DOHH2 (cell line): ENCODE data around the gene TMEM219.

Experiments
- H3F3A ChIP-seq: fragments of 200-600 bp; sonication (generic), shearing (Covaris generic); 2 replicates; pipeline ENCODE4 v1.6.0; 2016; ENCODE audit warnings: antibody characterized with exemption, mild to moderate bottlenecking; ENCODE audit not compliant: control insufficient read depth, insufficient read depth
- H3K27ac ChIP-seq: fragments of 200-600 bp; sonication (generic); 2 replicates; pipeline ENCODE4 v1.5.1; 2014; ENCODE audit warnings: low read depth, mild to moderate bottlenecking, low read length, moderate library complexity
- H3K27me3 ChIP-seq: fragments of 200-600 bp; sonication (generic); 2 replicates; pipeline ENCODE4 v1.6.1; 2014; ENCODE audit warnings: mild to moderate bottlenecking, low read length, mixed read lengths; ENCODE audit not compliant: control insufficient read depth
- H3K36me3 ChIP-seq: fragments of 200-600 bp; sonication (generic); 2 replicates; pipeline ENCODE4 v1.6.1; 2014; ENCODE audit warnings: mild to moderate bottlenecking, low read length, moderate library complexity, mixed read lengths; ENCODE audit not compliant: control insufficient read depth
- H3K4me1 ChIP-seq: fragments of 200-600 bp; sonication (generic); 2 replicates; pipeline ENCODE4 v1.6.1; 2014; ENCODE audit warnings: mild to moderate bottlenecking, low read length, mixed read lengths; ENCODE audit not compliant: control insufficient read depth
- H3K4me2 ChIP-seq: fragments of 200-600 bp; sonication (generic); 2 replicates; pipeline ENCODE4 v1.6.0; 2014; ENCODE audit warnings: mild to moderate bottlenecking, low read length, moderate library complexity
- H3K4me3 ChIP-seq: fragments of 200-600 bp; sonication (generic); 2 replicates; pipeline ENCODE4 v1.5.1; 2014; ENCODE audit warnings: mild to moderate bottlenecking, low read length, mixed read lengths
- H3K79me2 ChIP-seq: fragments of 200-600 bp; sonication (generic); 2 replicates; pipeline ENCODE4 v1.6.1; 2014; ENCODE audit warnings: mild to moderate bottlenecking, low read length, mixed read lengths; ENCODE audit not compliant: control insufficient read depth
- H3K9me2 ChIP-seq: fragments of 200-600 bp; sonication (generic); replicated peaks from 2 replicates; pipeline ENCODE4 v1.6.1; 2014; ENCODE audit warnings: mild to moderate bottlenecking, low read length, mixed read lengths; ENCODE audit not compliant: control insufficient read depth
- H3K9me3 ChIP-seq: fragments of 200-600 bp; sonication (generic); 2 replicates; pipeline ENCODE4 v1.6.1; 2014; ENCODE audit warnings: antibody characterized with exemption, low read length, mixed read lengths; ENCODE audit not compliant: control insufficient read depth, insufficient read depth
- H4K20me1 ChIP-seq: fragments of 200-600 bp; sonication (generic); 2 replicates; pipeline ENCODE4 v1.6.0; 2014; ENCODE audit warnings: low read depth, mild to moderate bottlenecking, antibody characterized with exemption, low read length, moderate library complexity; ENCODE audit not compliant: control insufficient read depth, insufficient read depth
- CTCF ChIP-seq: fragments of 200-600 bp; sonication (generic); IDR thresholded peaks from one replicate; pipeline ENCODE4 v1.5.1; 2014; ENCODE audit warnings: antibody characterized with exemption, mild to moderate bottlenecking, low read depth, low read length; ENCODE audit not compliant: poor library complexity, severe bottlenecking
- EZH2phosphoT487 ChIP-seq: fragments of 200-600 bp; sonication (generic); IDR thresholded peaks from 2 replicates; pipeline ENCODE4 v1.6.1; 2017; ENCODE audit warnings: borderline replicate concordance, mild to moderate bottlenecking, antibody characterized with exemption, low read length, moderate library complexity, mixed read lengths

The TMEM219 gene

GRCh38 chr16:29975134-29975538 lies 13.3 kb downstream of the TMEM219 start:
- H3K4me2 ChIP-seq, result peak overlapping the region; percentile 97
- peaks cover 30% of the 10 kb centered on the region for H3K4me1 ChIP-seq
- peaks cover 45% of the 10 kb centered on the region for H3K79me2 ChIP-seq
- H3K36me3 ChIP-seq, result peaks cover 65% of the 10 kb centered on the region
- 0 out of 2 replicates have a peak, but pooled peaks cover 6% of the 10 kb centered on the region for H3F3A ChIP-seq
- no peaks in the 10 kb centered on the region for H3K9me2 ChIP-seq
- peaks cover 10% of the 10 kb centered on the region for H4K20me1 ChIP-seq
- peak overlapping the region; percentile 99 for H3K4me3 ChIP-seq
- H3K9me3 ChIP-seq, result peaks cover 7% of the 10 kb centered on the region; the same call in 1 of the 2 replicates
- H3K27ac ChIP-seq, result no peak overlapping the region
- TF ChIP-seq EZH2phosphoT487, result no peak
- TF ChIP-seq CTCF, result no peak
- H3K27me3 ChIP-seq, result no peaks in the 10 kb centered on the region

- peak overlapping the region; percentile 97 for H3K4me2 ChIP-seq
- 0 out of 2 replicates have a peak, but pooled peaks cover 6% of the 10 kb centered on the region for H3F3A ChIP-seq
- H3K4me3 ChIP-seq, result peak overlapping the region; percentile 99
- H3K9me3 ChIP-seq, result peaks cover 7% of the 10 kb centered on the region; the same call in 1 of the 2 replicates
- H3K79me2 ChIP-seq, result peaks cover 45% of the 10 kb centered on the region
- no peaks in the 10 kb centered on the region for H3K9me2 ChIP-seq
- no peak overlapping the region for H3K27ac ChIP-seq
- peaks cover 73% of the 10 kb centered on the region for H3K36me3 ChIP-seq
- TF ChIP-seq CTCF, result peak; percentile 8
- TF ChIP-seq EZH2phosphoT487, result no peak
- H3K4me1 ChIP-seq, result peaks cover 30% of the 10 kb centered on the region
- H3K27me3 ChIP-seq, result no peaks in the 10 kb centered on the region
- peaks cover 10% of the 10 kb centered on the region for H4K20me1 ChIP-seq
Measured at GRCh38 chr16:29975811-29976511, 14.1 kb downstream of the TMEM219 start.

- Histone ChIP-seq H3K79me2 (peaks cover 45% of the 10 kb centered on the region), H3K36me3 (peaks cover 81% of the 10 kb centered on the region), H3K9me2 (no peaks in the 10 kb centered on the region), H3K4me1 (peaks cover 30% of the 10 kb centered on the region), H3F3A (0 out of 2 replicates have a peak, but pooled peaks cover 2% of the 10 kb centered on the region), H3K4me2 (no peak overlapping the region; the same call in 1 of the 2 replicates), H3K27ac (no peak overlapping the region), H3K4me3 (no peak overlapping the region), H3K27me3 (no peaks in the 10 kb centered on the region), H4K20me1 (peaks cover 10% of the 10 kb centered on the region), H3K9me3 (peaks cover 7% of the 10 kb centered on the region; the same call in 1 of the 2 replicates)
- TF ChIP-seq EZH2phosphoT487 (no peak), CTCF (no peak)
Measured at GRCh38 chr16:29977063-29977825, 15.4 kb downstream of the TMEM219 start.
